Measurements from ENCODE around the gene PSMA3. TPM values are rescaled to one million over a fixed set of nuclear protein-coding genes. Genes with fewer than 3 reads are reported as not detected.

PSMA3 gene
- total RNA-seq: 89.0 and 132 TPM in 2 replicates

GRCh38 chr14:58244556-58245387 is at the start of gene PSMA3:
TSS of gene PSMA3 (plus strand) at chr14:58244843. CDS start at chr14:58244921, 78 bp downstream.

GRCh38 chr14:58199726-58200479 is 44.7 kb upstream of the PSMA3 start, which contains the start of gene ACTR10:
TSS of gene ACTR10 (plus strand) at chr14:58200149. CDS start at chr14:58200218, 69 bp downstream.

GRCh38 chr14:58298477-58299400 is 54.1 kb downstream of the PSMA3 start, which contains the start of gene ARID4A:
TSS of gene ARID4A (plus strand) at chr14:58298555. CDS start at chr14:58299855, 1,300 bp downstream.

Other genes with a start within 250 kb of the PSMA3 start
- gene ARMH4, start 92.6 kb upstream of the PSMA3 start, total RNA-seq: 5.3 and 10.7 TPM in 2 replicates
- gene ACTR10, start 44.7 kb upstream of the PSMA3 start, total RNA-seq: 43.9 and 50.4 TPM in 2 replicates
- gene ARID4A, start 53.7 kb downstream of the PSMA3 start, total RNA-seq: 9.7 and 11.1 TPM in 2 replicates
- not detected in 2 replicates for gene TOMM20L, start 151.1 kb downstream of the PSMA3 start, total RNA-seq
- 16.2 and 20.9 TPM in 2 replicates for gene TIMM9, start 182.7 kb downstream of the PSMA3 start, total RNA-seq
- gene KIAA0586, start 182.9 kb downstream of the PSMA3 start, total RNA-seq: 24.6 and 35.7 TPM in 2 replicates

Data from uterine smooth muscle cell (primary cell).